ENCODE results near the gene NDUFS6. TPM values are rescaled to one million over a fixed set of nuclear protein-coding genes. Genes with fewer than 3 reads are reported as not detected.
"Not testable (repeated sequence)": the region's sequence is repeated elsewhere in the genome, so short reads cannot be mapped to it uniquely, and the experiment has no call there.

The NDUFS6 gene
- total and polyA plus RNA-seq, 4 donors: 18.0 to 67.9 (median 39.6) TPM

GRCh38 chr5:1788200-1788599, 13.0 kb upstream of the NDUFS6 start:
- H3K36me3 ChIP-seq (ENCODE audit: control insufficient read depth in 4 of 4, insufficient read depth in 4 of 4, low read length in 4 of 4): no peaks in the 10 kb centered on the region
- WGBS, 2 donors: 87 to 93% methylated on average over 7 of the region's 7 CpGs
- no peak for DNase-seq
- no peak overlapping the region for H3K9ac ChIP-seq (ENCODE audit: insufficient read depth in 1 of 2, low read length in 2 of 2)
- H3K27me3 ChIP-seq (ENCODE audit: control insufficient read depth in 3 of 3, insufficient read depth in 3 of 3, low read length in 2 of 3): no peaks in the 10 kb centered on the region
- no peak overlapping the region for H3K27ac ChIP-seq (ENCODE audit: low read depth in 1 of 2, low read length in 1 of 2)
- no peak overlapping the region for H3K4me3 ChIP-seq
- H3K4me1 ChIP-seq (ENCODE audit: control insufficient read depth in 5 of 5, insufficient read depth in 5 of 5, low read length in 5 of 5): peaks cover 0 to 14% (median 0%) of the 10 kb centered on the region in 5 donors
- ATAC-seq (ENCODE audit: insufficient read depth, low FRiP score): no peak
- H3K9me3 ChIP-seq (ENCODE audit: control insufficient read depth in 4 of 4, insufficient read depth in 3 of 4, low read length in 3 of 4): peaks cover 0 to 4% (median 0%) of the 10 kb centered on the region in 4 donors
- no peak for TF ChIP-seq CTCF (IDR thresholded peaks at IDR 0.05; ENCODE audit: control extremely low read depth, extremely low read depth)

DNA sequence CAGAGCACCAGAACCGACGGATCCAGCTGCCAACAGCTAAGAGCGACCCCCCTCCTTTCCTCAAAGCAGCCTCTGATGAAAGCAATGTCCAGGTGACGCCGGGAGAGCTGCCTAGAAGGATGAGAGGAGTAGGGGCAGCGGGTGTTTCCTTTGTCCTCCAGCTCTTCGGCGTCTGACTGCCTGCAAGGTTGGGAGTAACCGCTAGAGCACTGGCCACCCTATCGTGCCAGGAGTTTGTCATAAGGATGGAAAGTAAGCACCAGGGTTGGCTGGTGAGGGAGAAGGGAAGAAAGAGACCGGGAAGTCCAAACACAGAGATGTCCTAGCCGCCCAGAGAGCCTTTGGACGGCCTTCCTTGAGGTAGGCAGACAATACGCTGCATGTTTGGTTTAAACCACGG, 12.4 kb upstream of the NDUFS6 start:
- 79 to 90% methylated on average over 15 of the region's 15 CpGs for WGBS, 2 donors
- Histone ChIP-seq H3K27me3 (ENCODE audit: control insufficient read depth in 3 of 3, insufficient read depth in 3 of 3, low read length in 2 of 3) (no peaks in the 10 kb centered on the region), H3K4me3 (no peak overlapping the region), H3K9ac (ENCODE audit: insufficient read depth in 1 of 2, low read length in 2 of 2) (no peak overlapping the region), H3K27ac (ENCODE audit: low read depth in 1 of 2, low read length in 1 of 2) (no peak overlapping the region), H3K36me3 (ENCODE audit: control insufficient read depth in 4 of 4, insufficient read depth in 4 of 4, low read length in 4 of 4) (no peaks in the 10 kb centered on the region), H3K4me1 (ENCODE audit: control insufficient read depth in 5 of 5, insufficient read depth in 5 of 5, low read length in 5 of 5) (peaks cover 0 to 14% (median 0%) of the 10 kb centered on the region in 5 donors), H3K9me3 (ENCODE audit: control insufficient read depth in 4 of 4, insufficient read depth in 3 of 4, low read length in 3 of 4) (peaks cover 0 to 4% (median 0%) of the 10 kb centered on the region in 4 donors)
- no peak for TF ChIP-seq CTCF (IDR thresholded peaks at IDR 0.05; ENCODE audit: control extremely low read depth, extremely low read depth)
- DNase-seq (no peak), ATAC-seq (ENCODE audit: insufficient read depth, low FRiP score) (no peak)

DNA sequence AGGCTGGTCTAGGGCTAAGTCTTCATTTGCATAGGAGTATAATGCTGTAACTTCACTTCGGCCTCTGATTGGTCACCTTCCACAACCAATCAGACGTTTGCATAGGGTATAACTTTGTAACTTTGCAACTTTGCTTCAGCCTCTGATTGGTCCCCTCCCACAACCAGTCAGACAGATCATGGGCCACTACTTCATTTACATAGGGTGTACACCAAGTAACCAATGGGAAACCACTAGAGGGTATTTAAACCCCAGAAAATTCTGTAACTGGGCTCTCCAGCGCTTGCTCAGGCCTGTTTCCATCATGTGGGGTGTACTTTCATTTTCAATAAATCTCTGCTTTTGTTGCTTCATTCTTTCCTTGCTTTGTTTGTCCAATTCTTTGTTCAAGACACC, 11.8 kb upstream of the NDUFS6 start:
- not testable (repeated sequence) for H3K9ac ChIP-seq (ENCODE audit: insufficient read depth in 1 of 2, low read length in 2 of 2); H3K9me3 ChIP-seq (ENCODE audit: control insufficient read depth in 4 of 4, insufficient read depth in 3 of 4, low read length in 3 of 4); H3K36me3 ChIP-seq (ENCODE audit: control insufficient read depth in 4 of 4, insufficient read depth in 4 of 4, low read length in 4 of 4); ATAC-seq (ENCODE audit: insufficient read depth, low FRiP score); H3K4me3 ChIP-seq; H3K27me3 ChIP-seq (ENCODE audit: control insufficient read depth in 3 of 3, insufficient read depth in 3 of 3, low read length in 2 of 3); H3K27ac ChIP-seq (ENCODE audit: low read depth in 1 of 2, low read length in 1 of 2)
- WGBS, 2 donors: 84 to 88% methylated on average over 3 of the region's 3 CpGs
- DNase-seq: peak in 2 of 3 donors; percentile 22 to 23
- peaks cover 0 to 14% (median 0%) of the 10 kb centered on the region in 5 donors for H3K4me1 ChIP-seq (ENCODE audit: control insufficient read depth in 5 of 5, insufficient read depth in 5 of 5, low read length in 5 of 5)

DNA sequence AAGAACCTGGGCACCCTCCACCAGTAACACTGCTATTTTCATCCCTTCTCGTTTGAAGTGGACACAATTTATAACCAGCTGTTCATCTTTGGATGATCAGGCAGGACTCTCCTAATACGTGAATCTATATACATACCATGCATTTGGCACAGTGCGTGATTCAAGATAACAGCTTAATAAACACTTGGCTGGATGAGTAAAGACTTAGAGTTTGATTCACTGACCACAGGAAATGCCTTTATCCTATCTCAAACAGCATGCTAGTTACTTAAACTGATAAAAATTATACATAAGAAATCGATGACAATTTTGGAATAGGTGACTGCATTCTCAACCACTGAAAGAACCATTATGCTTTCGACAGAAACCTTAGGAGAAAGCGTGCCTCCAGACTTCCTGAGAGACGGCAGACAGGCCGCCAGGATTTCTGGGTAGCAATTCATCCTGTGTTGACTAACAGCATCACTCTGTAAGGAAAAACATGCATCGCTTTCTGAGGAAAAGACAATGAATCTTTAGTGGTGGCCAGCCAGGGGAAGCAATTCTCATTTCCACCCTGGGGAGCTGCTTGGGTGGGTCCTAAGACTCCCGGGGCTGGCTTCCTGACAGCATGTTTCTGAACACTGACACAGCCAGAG, 11.3 kb upstream of the NDUFS6 start:
- Histone ChIP-seq H3K27ac (ENCODE audit: low read depth in 1 of 2, low read length in 1 of 2) (no peak overlapping the region), H3K27me3 (ENCODE audit: control insufficient read depth in 3 of 3, insufficient read depth in 3 of 3, low read length in 2 of 3) (no peaks in the 10 kb centered on the region), H3K36me3 (ENCODE audit: control insufficient read depth in 4 of 4, insufficient read depth in 4 of 4, low read length in 4 of 4) (peaks cover 0 to under 1% (median 0%) of the 10 kb centered on the region in 4 donors), H3K4me1 (ENCODE audit: control insufficient read depth in 5 of 5, insufficient read depth in 5 of 5, low read length in 5 of 5) (peaks cover 0 to 14% (median 0%) of the 10 kb centered on the region in 5 donors), H3K4me3 (no peak overlapping the region), H3K9ac (ENCODE audit: insufficient read depth in 1 of 2, low read length in 2 of 2) (no peak overlapping the region), H3K9me3 (ENCODE audit: control insufficient read depth in 4 of 4, insufficient read depth in 3 of 4, low read length in 3 of 4) (peaks cover 0 to 4% (median 0%) of the 10 kb centered on the region in 4 donors)
- 31 to 39% methylated on average over 10 of the region's 10 CpGs for WGBS, 2 donors
- no peak for TF ChIP-seq CTCF (IDR thresholded peaks at IDR 0.05; ENCODE audit: control extremely low read depth, extremely low read depth)
- DNase-seq (peak in 2 of 3 donors; percentile 34 to 44), ATAC-seq (ENCODE audit: insufficient read depth, low FRiP score) (no peak)
